HepG2 (cell line): ENCODE data around the gene MICAL1. TPM values are rescaled to one million over a fixed set of nuclear protein-coding genes. Genes with fewer than 3 reads are reported as not detected.

ENCODE experiments used
- DDIT3 ChIP-seq: sonication (generic); formaldehyde crosslinking; IDR thresholded peaks from 2 replicates; pipeline ENCODE4 v1.4.0; 2020; ENCODE audit warnings: mild to moderate bottlenecking, missing genetic modification reagents
- GATA4 ChIP-seq: sonication (generic); IDR thresholded peaks from 2 replicates; pipeline ENCODE4 v1.6.1; 2016; ENCODE audit warnings: antibody characterized with exemption, low read depth, borderline replicate concordance
- MAF1 ChIP-seq: sonication (generic); formaldehyde crosslinking; IDR thresholded peaks from 2 replicates; pipeline ENCODE4 v1.5.0; 2020; ENCODE audit warnings: missing genetic modification reagents, borderline replicate concordance
- MAX ChIP-seq: IDR thresholded peaks from 2 replicates; pipeline ENCODE4 v1.6.1; 2012; ENCODE audit warnings: inconsistent platforms
- MEF2D ChIP-seq: sonication (generic); formaldehyde crosslinking; IDR thresholded peaks from 2 replicates; pipeline ENCODE4 v1.5.1; 2020; ENCODE audit warnings: mild to moderate bottlenecking, missing genetic modification reagents
- MEIS1 ChIP-seq: sonication (generic); formaldehyde crosslinking; IDR thresholded peaks from 2 replicates; pipeline ENCODE4 v1.9.0; 2021; ENCODE audit warnings: mild to moderate bottlenecking, missing genetic modification reagents, moderate library complexity, borderline replicate concordance
- MEIS2 ChIP-seq: sonication (generic); formaldehyde crosslinking; IDR thresholded peaks from 2 replicates; pipeline ENCODE4 v1.9.0; 2021; ENCODE audit warnings: mild to moderate bottlenecking, missing genetic modification reagents
- MXD1 ChIP-seq: sonication (generic); formaldehyde crosslinking; IDR thresholded peaks from 2 replicates; pipeline ENCODE4 v1.4.0; 2020; ENCODE audit warnings: mild to moderate bottlenecking, missing genetic modification reagents
- NCOA1 ChIP-seq: sonication (generic); formaldehyde crosslinking; IDR thresholded peaks from 2 replicates; pipeline ENCODE4 v1.9.0; 2021; ENCODE audit warnings: missing genetic modification reagents
- NRL ChIP-seq: sonication (generic); formaldehyde crosslinking; IDR thresholded peaks from 2 replicates; pipeline ENCODE4 v1.5.0; 2020; ENCODE audit warnings: missing genetic modification reagents, mild to moderate bottlenecking, moderate library complexity, borderline replicate concordance
- PHF8 ChIP-seq: sonication (generic); formaldehyde crosslinking; IDR thresholded peaks from 2 replicates; pipeline ENCODE4 v1.5.0; 2020; ENCODE audit warnings: missing genetic modification reagents
- POLR2A ChIP-seq, 2 experiments: IDR thresholded peaks; 2 replicates each; pipeline ENCODE4 v1.6.1; 2011; ENCODE audit warnings: low read depth in 2 of 2, low read length in 2 of 2, mild to moderate bottlenecking in 1 of 2, moderate library complexity in 1 of 2; ENCODE audit not compliant: insufficient read depth in 1 of 2
- RBFOX2 ChIP-seq: fragments of 200-400 bp; formaldehyde crosslinking; IDR thresholded peaks from 2 replicates; pipeline ENCODE4 v1.6.1; 2017; ENCODE audit warnings: low read depth, mild to moderate bottlenecking, low read length
- RBM22 ChIP-seq: fragments of 200-400 bp; formaldehyde crosslinking; optimal IDR thresholded peaks from 2 replicates; pipeline ENCODE3; 2017; ENCODE audit warnings: mild to moderate bottlenecking, low read length, moderate library complexity
- SRY ChIP-seq: sonication (generic); formaldehyde crosslinking; IDR thresholded peaks from 2 replicates; pipeline ENCODE4 v1.8.0; 2022; ENCODE audit warnings: mild to moderate bottlenecking, missing genetic modification reagents
- YEATS2 ChIP-seq: sonication (generic); formaldehyde crosslinking; IDR thresholded peaks from 2 replicates; pipeline ENCODE4 v1.4.0; 2020; ENCODE audit warnings: missing genetic modification reagents, borderline replicate concordance
- ZBTB20 ChIP-seq: sonication (generic); formaldehyde crosslinking; IDR thresholded peaks from 2 replicates; pipeline ENCODE4 v1.8.1; 2023; ENCODE audit warnings: missing genetic modification reagents, low read depth, mild to moderate bottlenecking, borderline replicate concordance
- ZBTB25 ChIP-seq: IDR thresholded peaks from 2 replicates; pipeline ENCODE4 v1.6.1; 2018; ENCODE audit warnings: missing genetic modification reagents
- ZIK1 ChIP-seq: sonication (generic); formaldehyde crosslinking; IDR thresholded peaks from 2 replicates; pipeline ENCODE4 v1.5.0; 2020; ENCODE audit warnings: mild to moderate bottlenecking, low read depth, missing genetic modification reagents, borderline replicate concordance
- ZNF275 ChIP-seq: sonication (generic); formaldehyde crosslinking; IDR thresholded peaks from 2 replicates; pipeline ENCODE4 v1.8.0; 2022; ENCODE audit warnings: missing genetic modification reagents, mild to moderate bottlenecking, inconsistent platforms, borderline replicate concordance
- ZNF333 ChIP-seq: sonication (generic); formaldehyde crosslinking; IDR thresholded peaks from 2 replicates; pipeline ENCODE4 v1.4.0; 2020; ENCODE audit warnings: mild to moderate bottlenecking, missing genetic modification reagents, borderline replicate concordance
- ZNF574 ChIP-seq: sonication (generic); formaldehyde crosslinking; IDR thresholded peaks from 2 replicates; pipeline ENCODE4 v1.4.0; 2020; ENCODE audit warnings: missing genetic modification reagents
- ZNF775 ChIP-seq: sonication (generic); formaldehyde crosslinking; IDR thresholded peaks from 2 replicates; pipeline ENCODE4 v1.4.0; 2020; ENCODE audit warnings: missing genetic modification reagents, mild to moderate bottlenecking, moderate library complexity, borderline replicate concordance
- ZNF777 ChIP-seq: sonication (generic); formaldehyde crosslinking; IDR thresholded peaks from 2 replicates; pipeline ENCODE4 v1.4.0; 2020; ENCODE audit warnings: missing genetic modification reagents
- polyA plus RNA-seq, 8 experiments: library from polyadenylated mRNA; depleted of rRNA in 3 of 8; stranded (reverse) in 7 of 8; unstranded in 1 of 8; fragments of >200 nt; fragmentation: Illumina TruSeq in 4 of 8; extraction: Trizol in 4 of 8; gene quantifications; 2 replicates each; pipeline versions ENCODE4 v1.2.1 to v1.2.3, GENCODE V29; 2011 to 2016; ENCODE audit warnings: low read depth in 4 of 8, missing spikeins in 1 of 8, mixed read lengths in 1 of 8; ENCODE audit not compliant: insufficient read depth in 1 of 8
- total RNA-seq, 5 experiments: library from RNA; depleted of rRNA; stranded (reverse); fragments of >200 nt; fragmentation: Illumina TruSeq; extraction: Trizol; gene quantifications; 2 replicates each; pipeline ENCODE4 v1.2.3, GENCODE V29; 2016; ENCODE audit warnings: low read depth in 1 of 5

Gene MICAL1
- total and polyA plus RNA-seq, 2 of the 13 experiments (the other 11 are each of a cell fraction or from before 2014, with no cell fraction given), result 6.9 to 39.0 TPM

- 0 out of 2 replicates have a peak, but pooled peaks have one; percentile 5 for TF ChIP-seq ZNF574
- TF ChIP-seq MEF2D (CRISPR knock-in tag), result 0 out of 2 replicates have a peak, but pooled peaks have one; percentile 22
- peak; percentile 66 for TF ChIP-seq PHF8 (CRISPR knock-in tag)
- 0 out of 2 replicates have a peak, but pooled peaks have one; percentile 14 for TF ChIP-seq ZNF275 (CRISPR knock-in tag)
- 0 out of 2 replicates have a peak, but pooled peaks have one; percentile 13 for TF ChIP-seq MXD1 (CRISPR knock-in tag)
- TF ChIP-seq MAX, result 0 out of 2 replicates have a peak, but pooled peaks have one; percentile 29
- TF ChIP-seq ZNF777, result peak; percentile 97
- no peak for TF ChIP-seq MEIS2 (CRISPR knock-in tag)
- TF ChIP-seq ZBTB25 (CRISPR knock-in tag), result no peak
- TF ChIP-seq MAF1, result no peak
- TF ChIP-seq POLR2A (IDR thresholded peaks at IDR 0.05; ENCODE audit: insufficient read depth in 1 of 2, low read depth in 2 of 2, low read length in 2 of 2), result peak; percentile 14 to 35; a peak in 2 of 4 replicates
- no peak for TF ChIP-seq MEIS1 (CRISPR knock-in tag)
- TF ChIP-seq ZIK1, result 0 out of 2 replicates have a peak, but pooled peaks have one; percentile 11
- no peak for TF ChIP-seq NRL (CRISPR knock-in tag)
- TF ChIP-seq ZNF775 (CRISPR knock-in tag), result no peak
- no peak for TF ChIP-seq GATA4
- 0 out of 2 replicates have a peak, but pooled peaks have one; percentile 13 for TF ChIP-seq SRY (CRISPR knock-in tag)
- TF ChIP-seq NCOA1 (CRISPR knock-in tag), result 0 out of 2 replicates have a peak, but pooled peaks have one; percentile 55
- no peak for TF ChIP-seq RBM22
- 0 out of 2 replicates have a peak, but pooled peaks have one; percentile 20 for TF ChIP-seq YEATS2
- no peak for TF ChIP-seq DDIT3 (CRISPR knock-in tag)
- no peak for TF ChIP-seq ZBTB20 (CRISPR knock-in tag)
- no peak for TF ChIP-seq ZNF333 (CRISPR knock-in tag)
- TF ChIP-seq RBFOX2, result peak; percentile 49
Observed at GRCh38 chr6:109455437-109456110, at the start of gene MICAL1 (continued).
